Coronary artery (tissue), 2 donors: ENCODE results near the gene TSNAX.

Experiments
- DNase-seq: peaks from one replicate; pipeline ENCODE4 v3.0.0-alpha.2; 2017; ENCODE audit warnings: low spot score
- H3K27ac ChIP-seq, 2 donors: fragments of 200-600 bp; sonication (generic); one replicate each; pipeline ENCODE4 v1.5.1; 2016 to 2019
- H3K4me3 ChIP-seq: fragments of 200-600 bp; sonication (generic); 2 replicates; pipeline ENCODE4 v1.5.1; 2016; ENCODE audit warnings: mild to moderate bottlenecking, moderate library complexity
- TF ChIP-seq, protein P1 (sequence below): fragments of 200-600 bp; sonication (generic); IDR thresholded peaks from one replicate; pipeline ENCODE4 v1.5.1; 2019; ENCODE audit warnings: antibody characterized with exemption

The TSNAX gene

GRCh38 chr1:231518485-231519034 lies 9.9 kb upstream of the TSNAX start:
- TF ChIP-seq, protein P1, sequence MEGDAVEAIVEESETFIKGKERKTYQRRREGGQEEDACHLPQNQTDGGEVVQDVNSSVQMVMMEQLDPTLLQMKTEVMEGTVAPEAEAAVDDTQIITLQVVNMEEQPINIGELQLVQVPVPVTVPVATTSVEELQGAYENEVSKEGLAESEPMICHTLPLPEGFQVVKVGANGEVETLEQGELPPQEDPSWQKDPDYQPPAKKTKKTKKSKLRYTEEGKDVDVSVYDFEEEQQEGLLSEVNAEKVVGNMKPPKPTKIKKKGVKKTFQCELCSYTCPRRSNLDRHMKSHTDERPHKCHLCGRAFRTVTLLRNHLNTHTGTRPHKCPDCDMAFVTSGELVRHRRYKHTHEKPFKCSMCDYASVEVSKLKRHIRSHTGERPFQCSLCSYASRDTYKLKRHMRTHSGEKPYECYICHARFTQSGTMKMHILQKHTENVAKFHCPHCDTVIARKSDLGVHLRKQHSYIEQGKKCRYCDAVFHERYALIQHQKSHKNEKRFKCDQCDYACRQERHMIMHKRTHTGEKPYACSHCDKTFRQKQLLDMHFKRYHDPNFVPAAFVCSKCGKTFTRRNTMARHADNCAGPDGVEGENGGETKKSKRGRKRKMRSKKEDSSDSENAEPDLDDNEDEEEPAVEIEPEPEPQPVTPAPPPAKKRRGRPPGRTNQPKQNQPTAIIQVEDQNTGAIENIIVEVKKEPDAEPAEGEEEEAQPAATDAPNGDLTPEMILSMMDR = no peak
- no peak overlapping the region for H3K4me3 ChIP-seq
- no peak for DNase-seq
- H3K27ac ChIP-seq = no peak overlapping the region

GRCh38 chr1:231519166-231519565 lies 9.3 kb upstream of the TSNAX start:
- no peak for DNase-seq
- Histone ChIP-seq H3K4me3 (no peak overlapping the region), H3K27ac (no peak overlapping the region)
- TF ChIP-seq, protein P1 = no peak

- DNase-seq = no peak
- TF ChIP-seq, protein P1 = no peak
- H3K4me3 ChIP-seq = no peak overlapping the region
- H3K27ac ChIP-seq = no peak overlapping the region
These were observed 6.4 kb upstream of the TSNAX start for GRCh38 chr1:231522038-231522437.

- TF ChIP-seq, protein P1 = no peak
- DNase-seq = no peak
- Histone ChIP-seq H3K27ac (no peak overlapping the region), H3K4me3 (no peak overlapping the region)
These were observed 5.4 kb upstream of the TSNAX start for GRCh38 chr1:231522931-231523642.

DNA sequence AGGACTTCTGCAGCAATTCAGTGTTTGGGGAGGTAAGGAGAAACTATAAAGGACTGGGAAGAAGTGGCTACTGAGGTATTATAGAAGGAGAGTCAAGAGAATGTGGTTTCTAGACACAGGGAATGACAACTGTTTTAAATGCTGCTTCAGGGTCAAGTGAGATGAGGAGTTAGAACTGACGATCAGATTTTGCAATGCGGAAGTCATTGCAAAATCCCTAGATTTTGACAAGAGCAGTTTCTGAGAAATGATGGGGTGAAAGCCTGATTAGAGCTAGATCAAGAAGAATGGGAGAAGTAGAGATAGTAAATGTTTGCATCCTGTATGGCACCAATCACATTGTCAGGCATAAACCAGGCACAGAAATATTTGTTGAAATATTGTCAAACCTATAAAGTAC lies 4.7 kb upstream of the TSNAX start:
- Histone ChIP-seq H3K27ac (no peak overlapping the region), H3K4me3 (no peak overlapping the region)
- TF ChIP-seq, protein P1 = no peak
- DNase-seq = no peak

DNA sequence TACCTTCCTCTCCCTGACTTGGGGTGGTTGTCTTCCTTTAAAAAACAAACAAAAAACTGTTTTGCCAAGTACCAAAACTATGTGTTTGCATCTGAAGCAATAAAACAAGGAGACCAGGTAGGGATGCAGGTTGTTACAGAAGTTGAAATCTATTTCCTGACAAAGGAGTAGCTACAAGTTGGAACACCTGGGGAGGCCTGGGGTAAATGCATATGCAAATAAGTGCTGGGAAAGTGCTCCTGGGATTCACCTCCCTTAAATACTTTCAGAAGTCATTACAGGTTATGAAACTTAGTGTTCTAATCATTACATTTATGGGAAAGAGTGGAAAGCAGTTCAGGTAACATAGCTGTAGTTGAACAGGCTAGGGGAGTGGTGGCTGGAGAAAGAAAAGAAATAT lies 1.9 kb upstream of the TSNAX start:
- TF ChIP-seq, protein P1 = no peak
- Histone ChIP-seq H3K4me3 (no peak overlapping the region), H3K27ac (no peak overlapping the region)
- no peak for DNase-seq

DNA sequence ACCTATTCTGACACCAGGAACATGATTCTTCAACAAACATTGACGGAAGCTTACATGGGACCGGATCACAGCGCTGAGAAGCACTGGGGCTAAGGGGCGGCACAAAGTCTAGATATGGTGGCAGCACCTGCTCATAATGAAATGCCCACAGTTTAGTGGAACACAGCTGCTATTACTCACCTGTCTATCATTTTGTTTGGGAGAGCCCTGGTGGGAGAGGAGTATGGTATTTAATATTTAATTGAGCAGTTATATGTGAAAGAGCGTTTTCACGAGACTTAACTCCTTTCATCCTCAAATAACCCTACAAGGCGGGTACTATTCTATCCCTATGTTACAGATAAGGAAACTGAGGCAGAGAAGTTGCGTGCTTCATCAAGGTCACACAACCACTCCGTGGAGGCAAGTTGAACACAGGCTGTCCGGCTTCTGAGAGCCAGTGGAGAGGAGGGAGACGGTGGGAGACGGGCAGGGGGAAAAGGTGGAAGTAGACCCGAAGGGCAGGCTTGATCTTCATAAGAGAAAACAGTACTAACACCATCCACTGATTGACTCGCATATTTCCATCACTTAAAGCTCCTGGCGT lies 790 bp upstream of the TSNAX start:
- Histone ChIP-seq H3K4me3 (peak overlapping the region; percentile 76), H3K27ac (peak overlapping the region; percentile 73 to 91)
- no peak for DNase-seq
- TF ChIP-seq, protein P1 = no peak
